Activated CD4-positive, alpha-beta T cell treated with anti-CD3 and anti-CD28 coated beads for 4 hours (primary cell): ENCODE data around the gene HDDC3.

Experiments used
- DNase-seq, 2 donors: peaks; one replicate each; pipeline ENCODE4 v3.0.0-alpha.2; 2020

Gene HDDC3

GRCh38 chr15:90953947-90954711 is 21.8 kb upstream of the HDDC3 start:
- no peak for DNase-seq

GRCh38 chr15:90952901-90953677 is 20.7 kb upstream of the HDDC3 start:
- DNase-seq: no peak

- DNase-seq: no peak
These were observed 18.3 kb upstream of the HDDC3 start for GRCh38 chr15:90950676-90951075.

- DNase-seq: no peak
These were observed 17.8 kb upstream of the HDDC3 start for GRCh38 chr15:90949979-90950675.

GRCh38 chr15:90948506-90948905 is 16.2 kb upstream of the HDDC3 start:
- DNase-seq: no peak

GRCh38 chr15:90947577-90948357 is 15.4 kb upstream of the HDDC3 start:
- no peak for DNase-seq

GRCh38 chr15:90946941-90947576 is 14.7 kb upstream of the HDDC3 start:
- no peak for DNase-seq

- no peak for DNase-seq
These were observed 14.2 kb upstream of the HDDC3 start for GRCh38 chr15:90946538-90946937.

- DNase-seq: no peak
These were observed 12.7 kb upstream of the HDDC3 start for GRCh38 chr15:90945091-90945490.

GRCh38 chr15:90942354-90943120 is 10.2 kb upstream of the HDDC3 start:
- DNase-seq: no peak

GRCh38 chr15:90941038-90941437 is 8.7 kb upstream of the HDDC3 start:
- no peak for DNase-seq

GRCh38 chr15:90939756-90940155 is 7.4 kb upstream of the HDDC3 start:
- DNase-seq: no peak

- no peak for DNase-seq
These were observed 5.9 kb upstream of the HDDC3 start for GRCh38 chr15:90938261-90938660.

- DNase-seq: no peak
These were observed 4.5 kb upstream of the HDDC3 start for GRCh38 chr15:90936823-90937222.

GRCh38 chr15:90934949-90935751 is 2.8 kb upstream of the HDDC3 start, which contains the start of gene UNC45A:
Gene UNC45A, plus strand, starts transcription at chr15:90935285. Its CDS starts 40 bp downstream, at chr15:90935325.
- peak; percentile 96 to 98 for DNase-seq

GRCh38 chr15:90934256-90934948 is 2.1 kb upstream of the HDDC3 start:
- peak; percentile 84 for DNase-seq

- no peak for DNase-seq
These were observed 952 bp upstream of the HDDC3 start for GRCh38 chr15:90933301-90933700.

GRCh38 chr15:90932660-90932991 is 277 bp upstream of the HDDC3 start:
- no peak for DNase-seq

GRCh38 chr15:90931575-90931827 is 848 bp downstream of the HDDC3 start:
- no peak for DNase-seq

GRCh38 chr15:90930861-90931574 is 1.3 kb downstream of the HDDC3 start:
- no peak for DNase-seq
